Neural progenitor cell (in vitro differentiated cells): Measurements from ENCODE around the gene PSG7. TPM values are rescaled to one million over a fixed set of nuclear protein-coding genes. Genes with fewer than 3 reads are reported as not detected.
"Not testable (repeated sequence)": the region's sequence is repeated elsewhere in the genome, so short reads cannot be mapped to it uniquely, and the experiment has no call there.

Experiments
- DNase-seq: peaks from one replicate; pipeline ENCODE4 v3.0.0-alpha.2; 2016; ENCODE audit warnings: low spot score
- H2AFZ ChIP-seq: fragments of 200-600 bp; sonication (generic); replicated peaks from 2 replicates; pipeline ENCODE4 v1.6.1; 2016; ENCODE audit warnings: antibody characterized with exemption
- H3F3A ChIP-seq: fragments of 200-600 bp; sonication (generic); 2 replicates; pipeline ENCODE4 v1.6.1; 2016; ENCODE audit warnings: antibody characterized with exemption, low read depth
- H3K27ac ChIP-seq: fragments of 200-600 bp; sonication (generic); 2 replicates; pipeline ENCODE4 v1.5.1; 2016; ENCODE audit warnings: mild to moderate bottlenecking
- H3K27me3 ChIP-seq: fragments of 200-600 bp; sonication (generic); 2 replicates; pipeline ENCODE4 v1.6.1; 2016; ENCODE audit warnings: mild to moderate bottlenecking, moderate library complexity
- H3K36me3 ChIP-seq: fragments of 200-600 bp; sonication (generic); 2 replicates; pipeline ENCODE4 v1.5.1; 2016
- H3K4me1 ChIP-seq: fragments of 200-600 bp; sonication (generic); 2 replicates; pipeline ENCODE4 v1.6.1; 2016; ENCODE audit warnings: mixed run types
- H3K4me2 ChIP-seq: fragments of 200-600 bp; sonication (generic); 2 replicates; pipeline ENCODE4 v1.6.1; 2016
- H3K4me3 ChIP-seq: fragments of 200-600 bp; sonication (generic); 2 replicates; pipeline ENCODE4 v1.5.1; 2016
- H3K79me2 ChIP-seq: fragments of 200-600 bp; sonication (generic); 2 replicates; pipeline ENCODE4 v1.6.1; 2016; ENCODE audit warnings: low read depth
- H3K9ac ChIP-seq: fragments of 200-600 bp; sonication (generic); 2 replicates; pipeline ENCODE4 v1.6.1; 2016
- H3K9me3 ChIP-seq: fragments of 200-600 bp; sonication (generic); 2 replicates; pipeline ENCODE4 v1.5.1; 2016; ENCODE audit warnings: low read depth
- H4K20me1 ChIP-seq: fragments of 200-600 bp; sonication (generic); 2 replicates; pipeline ENCODE4 v1.6.1; 2016; ENCODE audit warnings: low read depth
- H3K27ac Mint-ChIP-seq: 3 replicates; pipeline ENCODE4 v1.8.0; 2021; ENCODE audit warnings: mixed read lengths
- H3K27me3 Mint-ChIP-seq: 2 replicates; pipeline ENCODE4 v1.8.0; 2022; ENCODE audit warnings: low read depth, mild to moderate bottlenecking, inconsistent platforms, moderate library complexity, mixed read lengths; ENCODE audit not compliant: insufficient read depth
- H3K36me3 Mint-ChIP-seq: 3 replicates; pipeline ENCODE4 v1.8.0; 2021; ENCODE audit warnings: mixed read lengths
- H3K4me1 Mint-ChIP-seq: 3 replicates; pipeline ENCODE4 v1.8.0; 2021; ENCODE audit warnings: mixed read lengths
- H3K4me3 Mint-ChIP-seq: 3 replicates; pipeline ENCODE4 v1.8.0; 2021; ENCODE audit warnings: mild to moderate bottlenecking, moderate library complexity, mixed read lengths
- H3K9me3 Mint-ChIP-seq: 3 replicates; pipeline ENCODE4 v1.8.0; 2020; ENCODE audit warnings: mixed read lengths
- EZH2 ChIP-seq: fragments of 200-600 bp; sonication (generic); IDR thresholded peaks from 2 replicates; pipeline ENCODE4 v1.6.1; 2017; ENCODE audit warnings: antibody characterized with exemption, mild to moderate bottlenecking, moderate library complexity
- EZH2phosphoT487 ChIP-seq: fragments of 200-600 bp; sonication (generic); IDR thresholded peaks from 2 replicates; pipeline ENCODE4 v1.6.1; 2017; ENCODE audit warnings: antibody characterized with exemption
- total RNA-seq: library from RNA; depleted of rRNA; stranded (reverse); fragments of >200 nt; gene quantifications from 2 replicates; pipeline ENCODE4 v1.2.3, GENCODE V29; 2015; ENCODE audit warnings: low replicate concordance
- TF ChIP-seq, protein P1 (sequence below): fragments of 200-600 bp; sonication (generic); IDR thresholded peaks from 2 replicates; pipeline ENCODE4 v1.5.1; 2017; ENCODE audit warnings: antibody characterized with exemption, mild to moderate bottlenecking

PSG7 gene
- total RNA-seq, result not detected in 2 replicates

DNA sequence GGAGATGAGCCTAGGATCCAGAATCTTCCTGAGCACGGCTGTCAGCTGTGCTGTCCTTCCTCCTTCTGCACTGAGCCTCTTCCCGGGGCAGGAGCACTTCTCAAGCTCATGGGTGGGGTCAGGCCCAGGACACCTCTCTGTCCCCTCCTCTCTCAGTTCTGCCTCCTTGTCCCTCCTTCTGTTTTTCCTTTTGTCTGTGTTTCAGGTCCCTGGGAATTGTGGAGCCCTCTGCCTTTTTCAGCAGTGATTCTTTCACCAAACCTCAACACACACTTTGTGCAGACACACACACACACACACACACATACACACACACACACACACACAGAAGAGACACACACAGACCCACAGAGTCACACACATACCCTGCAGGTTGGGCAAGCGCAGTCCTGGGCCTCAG lies at the start of gene PSG7:
Gene PSG7, minus strand, starts transcription at position 101 of the 400 bp plus-strand sequence. CDS start 131 bp downstream, outside the sequence.
- not testable (repeated sequence) for H3F3A ChIP-seq, H3K9me3 ChIP-seq, H4K20me1 ChIP-seq, H3K79me2 ChIP-seq, H3K36me3 Mint-ChIP-seq, H3K36me3 ChIP-seq, H3K4me3 Mint-ChIP-seq, H3K4me2 ChIP-seq, H3K27ac Mint-ChIP-seq, H3K27ac ChIP-seq, H3K9ac ChIP-seq, DNase-seq, H3K27me3 Mint-ChIP-seq, H3K4me1 ChIP-seq, H3K27me3 ChIP-seq, H3K4me1 Mint-ChIP-seq, H2AFZ ChIP-seq, H3K4me3 ChIP-seq
- peaks cover 56% of the 10 kb centered on the region for H3K9me3 Mint-ChIP-seq

DNA sequence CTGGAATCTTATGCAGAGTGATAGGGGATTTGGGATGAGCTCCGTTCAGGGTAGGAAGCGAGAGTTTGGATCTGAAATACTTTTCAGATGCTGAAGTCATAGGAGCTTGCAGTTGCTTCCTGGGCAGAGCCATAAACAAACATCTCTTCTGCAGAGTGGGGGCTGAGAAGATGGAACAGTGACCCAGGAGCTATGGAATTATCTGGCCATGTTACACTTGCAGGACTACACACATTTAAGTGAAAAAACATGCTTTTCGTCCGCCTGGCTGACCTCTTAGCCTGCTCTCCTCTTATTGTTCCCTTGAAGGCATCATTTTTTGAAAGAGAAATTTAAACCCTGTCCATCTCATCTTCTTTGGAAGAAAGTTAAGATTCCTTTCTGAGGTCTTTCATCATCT lies 48.6 kb upstream of the PSG7 start:
- peaks cover 39% of the 10 kb centered on the region for H3K9me3 Mint-ChIP-seq
- peaks cover 2% of the 10 kb centered on the region for H3K27me3 Mint-ChIP-seq
- H3K36me3 Mint-ChIP-seq, result no peaks in the 10 kb centered on the region
- no peaks in the 10 kb centered on the region for H3K4me1 Mint-ChIP-seq
- no peak overlapping the region for H3K4me3 Mint-ChIP-seq
- Histone ChIP-seq H3K4me1 (no peaks in the 10 kb centered on the region), H3K9me3 (peaks cover 5% of the 10 kb centered on the region), H3K79me2 (no peaks in the 10 kb centered on the region), H3K27me3 (no peaks in the 10 kb centered on the region), H4K20me1 (no peaks in the 10 kb centered on the region), H2AFZ (no peak overlapping the region), H3K36me3 (no peaks in the 10 kb centered on the region), H3K9ac (no peak overlapping the region), H3K4me3 (no peak overlapping the region), H3F3A (no peaks in the 10 kb centered on the region), H3K27ac (no peak overlapping the region), H3K4me2 (no peak overlapping the region)
- no peak overlapping the region for H3K27ac Mint-ChIP-seq
- TF ChIP-seq, protein P1, sequence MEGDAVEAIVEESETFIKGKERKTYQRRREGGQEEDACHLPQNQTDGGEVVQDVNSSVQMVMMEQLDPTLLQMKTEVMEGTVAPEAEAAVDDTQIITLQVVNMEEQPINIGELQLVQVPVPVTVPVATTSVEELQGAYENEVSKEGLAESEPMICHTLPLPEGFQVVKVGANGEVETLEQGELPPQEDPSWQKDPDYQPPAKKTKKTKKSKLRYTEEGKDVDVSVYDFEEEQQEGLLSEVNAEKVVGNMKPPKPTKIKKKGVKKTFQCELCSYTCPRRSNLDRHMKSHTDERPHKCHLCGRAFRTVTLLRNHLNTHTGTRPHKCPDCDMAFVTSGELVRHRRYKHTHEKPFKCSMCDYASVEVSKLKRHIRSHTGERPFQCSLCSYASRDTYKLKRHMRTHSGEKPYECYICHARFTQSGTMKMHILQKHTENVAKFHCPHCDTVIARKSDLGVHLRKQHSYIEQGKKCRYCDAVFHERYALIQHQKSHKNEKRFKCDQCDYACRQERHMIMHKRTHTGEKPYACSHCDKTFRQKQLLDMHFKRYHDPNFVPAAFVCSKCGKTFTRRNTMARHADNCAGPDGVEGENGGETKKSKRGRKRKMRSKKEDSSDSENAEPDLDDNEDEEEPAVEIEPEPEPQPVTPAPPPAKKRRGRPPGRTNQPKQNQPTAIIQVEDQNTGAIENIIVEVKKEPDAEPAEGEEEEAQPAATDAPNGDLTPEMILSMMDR, result no peak
- TF ChIP-seq EZH2 (no peak), EZH2phosphoT487 (no peak)
- no peak for DNase-seq

DNA sequence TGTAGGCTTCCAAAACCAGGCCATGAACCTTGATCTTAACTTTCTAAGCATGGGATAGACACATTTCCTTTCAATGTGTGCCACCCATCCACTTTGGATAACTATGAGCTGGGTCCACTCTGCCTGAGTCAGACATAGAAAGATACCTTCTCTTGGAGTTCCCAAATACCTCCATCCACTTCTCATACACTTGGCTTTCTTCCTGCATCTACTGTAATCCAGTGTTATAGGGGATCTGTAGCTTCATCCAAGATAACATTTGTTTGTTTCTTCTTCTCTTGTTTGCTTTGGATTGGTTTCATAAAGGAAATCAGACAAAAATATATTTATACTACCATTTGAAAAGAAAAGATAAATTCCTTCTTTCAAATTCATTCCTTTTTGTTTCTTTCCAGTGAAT lies 45.1 kb upstream of the PSG7 start:
- not testable (repeated sequence) for H3K27ac ChIP-seq, H3K36me3 ChIP-seq, H3K9ac ChIP-seq, H3K4me3 ChIP-seq, H3K4me1 ChIP-seq, H3K4me1 Mint-ChIP-seq, H3K27me3 ChIP-seq, H3K27ac Mint-ChIP-seq, H3K9me3 ChIP-seq, H3F3A ChIP-seq, H3K4me2 ChIP-seq, H3K4me3 Mint-ChIP-seq, DNase-seq, H2AFZ ChIP-seq, H4K20me1 ChIP-seq, H3K27me3 Mint-ChIP-seq, H3K36me3 Mint-ChIP-seq, H3K79me2 ChIP-seq
- H3K9me3 Mint-ChIP-seq, result peaks cover 33% of the 10 kb centered on the region

DNA sequence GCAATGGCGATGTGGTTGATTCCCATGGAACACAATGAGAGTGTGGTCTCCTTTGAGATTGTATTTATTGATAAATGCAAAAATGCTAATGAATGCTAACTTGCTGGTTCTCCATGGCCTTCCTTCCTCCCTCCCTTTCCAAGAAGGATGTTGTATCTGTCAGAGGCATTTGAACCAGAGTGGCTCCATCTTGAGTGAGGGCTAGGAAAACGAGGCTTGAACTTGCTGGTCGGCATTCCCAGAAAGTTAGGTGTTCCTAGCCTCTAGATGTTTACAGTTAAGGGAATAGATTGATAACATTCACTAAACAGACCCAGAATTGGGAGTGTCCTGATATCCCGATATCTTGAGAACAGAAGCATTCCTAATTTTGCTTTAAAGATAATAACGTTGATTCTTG lies 34.4 kb upstream of the PSG7 start:
- not testable (repeated sequence) for DNase-seq, H3K27ac ChIP-seq, H3K4me2 ChIP-seq, H2AFZ ChIP-seq, H3F3A ChIP-seq, H3K27ac Mint-ChIP-seq, H3K79me2 ChIP-seq, H4K20me1 ChIP-seq, H3K4me3 Mint-ChIP-seq, H3K9me3 ChIP-seq, H3K36me3 Mint-ChIP-seq, H3K27me3 ChIP-seq, H3K27me3 Mint-ChIP-seq, H3K4me1 Mint-ChIP-seq, H3K4me1 ChIP-seq, H3K36me3 ChIP-seq, H3K9ac ChIP-seq, H3K4me3 ChIP-seq
- H3K9me3 Mint-ChIP-seq, result peaks cover 32% of the 10 kb centered on the region

DNA sequence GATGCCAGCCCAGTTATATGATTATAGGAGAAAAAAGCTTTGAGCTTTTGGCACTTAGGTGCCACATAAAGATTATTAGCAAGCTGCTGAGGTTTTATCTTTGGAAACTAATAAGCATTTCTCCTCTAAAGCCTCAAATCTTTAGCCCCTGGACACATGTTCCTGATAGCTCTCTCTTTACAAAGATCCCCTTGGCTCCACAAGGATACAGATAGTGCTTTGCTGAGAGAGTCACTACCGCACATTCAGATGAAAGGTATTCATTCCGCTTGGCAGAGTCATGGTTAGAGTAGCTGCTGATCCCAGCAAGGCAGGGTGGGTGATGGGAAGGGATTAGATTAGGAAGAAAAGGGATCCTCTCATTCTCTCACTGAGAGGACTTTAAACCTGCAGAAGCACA lies 28.2 kb upstream of the PSG7 start:
- Mint-ChIP-seq H3K36me3 (no peaks in the 10 kb centered on the region), H3K9me3 (peaks cover 34% of the 10 kb centered on the region), H3K27me3 (no peaks in the 10 kb centered on the region), H3K4me3 (no peak overlapping the region), H3K4me1 (no peaks in the 10 kb centered on the region), H3K27ac (no peak overlapping the region)
- no peaks in the 10 kb centered on the region for H3K36me3 ChIP-seq
- H3K4me1 ChIP-seq, result no peaks in the 10 kb centered on the region
- H3K79me2 ChIP-seq, result no peaks in the 10 kb centered on the region
- no peaks in the 10 kb centered on the region for H3F3A ChIP-seq
- no peak overlapping the region for H3K27ac ChIP-seq
- H3K4me2 ChIP-seq, result no peak overlapping the region
- no peak overlapping the region for H3K4me3 ChIP-seq
- no peak for DNase-seq
- no peak overlapping the region for H3K9ac ChIP-seq
- no peaks in the 10 kb centered on the region for H3K27me3 ChIP-seq
- H2AFZ ChIP-seq, result no peak overlapping the region
- H4K20me1 ChIP-seq, result no peaks in the 10 kb centered on the region
- no peak for TF ChIP-seq EZH2
- no peak for TF ChIP-seq EZH2phosphoT487
- TF ChIP-seq, protein P1, result no peak
- peaks cover 6% of the 10 kb centered on the region for H3K9me3 ChIP-seq
